ENCODE results near the gene MFNG.

MFNG gene

GRCh38 chr22:37492428-37493344 is 6.5 kb upstream of the MFNG start:
- no peak for DNase-seq

GRCh38 chr22:37491559-37492427 is 5.6 kb upstream of the MFNG start:
- no peak for DNase-seq

- DNase-seq: no peak
Observed at GRCh38 chr22:37491106-37491505, 4.9 kb upstream of the MFNG start.

- no peak for DNase-seq
Observed at GRCh38 chr22:37489983-37490382, 3.8 kb upstream of the MFNG start.

- DNase-seq: no peak
Observed at GRCh38 chr22:37488337-37489135, 2.4 kb upstream of the MFNG start.

- DNase-seq: no peak
Observed at GRCh38 chr22:37487571-37487970, 1.4 kb upstream of the MFNG start.

- no peak for DNase-seq
Observed at GRCh38 chr22:37487129-37487528, 945 bp upstream of the MFNG start.

GRCh38 chr22:37485395-37486223 is 575 bp downstream of the MFNG start:
- no peak for DNase-seq

- no peak for DNase-seq
Observed at GRCh38 chr22:37484480-37485394, 1.4 kb downstream of the MFNG start.

GRCh38 chr22:37483050-37483449 is 3.1 kb downstream of the MFNG start:
- DNase-seq: no peak

- DNase-seq: no peak
Observed at GRCh38 chr22:37482244-37482643, 3.9 kb downstream of the MFNG start.

GRCh38 chr22:37481347-37481907 is 4.8 kb downstream of the MFNG start:
- no peak for DNase-seq

- DNase-seq: no peak
Observed at GRCh38 chr22:37480387-37481346, 5.5 kb downstream of the MFNG start.

- no peak for DNase-seq
Observed at GRCh38 chr22:37479196-37479595, 7.0 kb downstream of the MFNG start.

GRCh38 chr22:37476389-37477329 is 9.5 kb downstream of the MFNG start:
- DNase-seq: no peak

- DNase-seq: no peak
Observed at GRCh38 chr22:37474447-37475090, 11.6 kb downstream of the MFNG start.

GRCh38 chr22:37473437-37473946 is 12.7 kb downstream of the MFNG start:
- DNase-seq: no peak
